ENCODE measurements around the gene MXD1. TPM values are rescaled to one million over a fixed set of nuclear protein-coding genes. Genes with fewer than 3 reads are reported as not detected.

MXD1 gene
- total RNA-seq, 4 donors from 2014 or later, result 7.2 to 16.6 (median 8.8) TPM

DNA sequence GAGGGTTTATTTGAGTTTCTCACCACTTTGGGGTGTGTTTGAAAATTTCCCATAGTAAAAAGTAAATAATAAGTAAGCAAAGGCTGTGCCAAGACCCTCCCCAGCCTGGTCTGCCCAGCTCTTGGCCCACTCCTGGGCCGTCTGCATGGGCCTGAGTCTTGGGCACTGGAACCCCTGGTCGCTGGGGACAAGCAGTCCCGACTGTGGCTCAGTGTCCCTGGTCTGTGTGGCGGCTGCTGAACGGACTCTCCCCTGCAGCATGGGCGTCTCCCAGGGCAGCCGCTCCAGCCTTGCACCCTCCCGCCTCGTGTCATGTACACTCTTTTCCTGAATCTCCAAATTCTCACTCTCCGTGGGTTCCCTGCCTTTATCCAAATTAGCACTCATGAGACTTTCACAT, 53.7 kb downstream of the MXD1 start:
- TF ChIP-seq, protein P1, sequence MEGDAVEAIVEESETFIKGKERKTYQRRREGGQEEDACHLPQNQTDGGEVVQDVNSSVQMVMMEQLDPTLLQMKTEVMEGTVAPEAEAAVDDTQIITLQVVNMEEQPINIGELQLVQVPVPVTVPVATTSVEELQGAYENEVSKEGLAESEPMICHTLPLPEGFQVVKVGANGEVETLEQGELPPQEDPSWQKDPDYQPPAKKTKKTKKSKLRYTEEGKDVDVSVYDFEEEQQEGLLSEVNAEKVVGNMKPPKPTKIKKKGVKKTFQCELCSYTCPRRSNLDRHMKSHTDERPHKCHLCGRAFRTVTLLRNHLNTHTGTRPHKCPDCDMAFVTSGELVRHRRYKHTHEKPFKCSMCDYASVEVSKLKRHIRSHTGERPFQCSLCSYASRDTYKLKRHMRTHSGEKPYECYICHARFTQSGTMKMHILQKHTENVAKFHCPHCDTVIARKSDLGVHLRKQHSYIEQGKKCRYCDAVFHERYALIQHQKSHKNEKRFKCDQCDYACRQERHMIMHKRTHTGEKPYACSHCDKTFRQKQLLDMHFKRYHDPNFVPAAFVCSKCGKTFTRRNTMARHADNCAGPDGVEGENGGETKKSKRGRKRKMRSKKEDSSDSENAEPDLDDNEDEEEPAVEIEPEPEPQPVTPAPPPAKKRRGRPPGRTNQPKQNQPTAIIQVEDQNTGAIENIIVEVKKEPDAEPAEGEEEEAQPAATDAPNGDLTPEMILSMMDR (IDR thresholded peaks at IDR 0.05; ENCODE audit: low read depth), result no peak

DNA sequence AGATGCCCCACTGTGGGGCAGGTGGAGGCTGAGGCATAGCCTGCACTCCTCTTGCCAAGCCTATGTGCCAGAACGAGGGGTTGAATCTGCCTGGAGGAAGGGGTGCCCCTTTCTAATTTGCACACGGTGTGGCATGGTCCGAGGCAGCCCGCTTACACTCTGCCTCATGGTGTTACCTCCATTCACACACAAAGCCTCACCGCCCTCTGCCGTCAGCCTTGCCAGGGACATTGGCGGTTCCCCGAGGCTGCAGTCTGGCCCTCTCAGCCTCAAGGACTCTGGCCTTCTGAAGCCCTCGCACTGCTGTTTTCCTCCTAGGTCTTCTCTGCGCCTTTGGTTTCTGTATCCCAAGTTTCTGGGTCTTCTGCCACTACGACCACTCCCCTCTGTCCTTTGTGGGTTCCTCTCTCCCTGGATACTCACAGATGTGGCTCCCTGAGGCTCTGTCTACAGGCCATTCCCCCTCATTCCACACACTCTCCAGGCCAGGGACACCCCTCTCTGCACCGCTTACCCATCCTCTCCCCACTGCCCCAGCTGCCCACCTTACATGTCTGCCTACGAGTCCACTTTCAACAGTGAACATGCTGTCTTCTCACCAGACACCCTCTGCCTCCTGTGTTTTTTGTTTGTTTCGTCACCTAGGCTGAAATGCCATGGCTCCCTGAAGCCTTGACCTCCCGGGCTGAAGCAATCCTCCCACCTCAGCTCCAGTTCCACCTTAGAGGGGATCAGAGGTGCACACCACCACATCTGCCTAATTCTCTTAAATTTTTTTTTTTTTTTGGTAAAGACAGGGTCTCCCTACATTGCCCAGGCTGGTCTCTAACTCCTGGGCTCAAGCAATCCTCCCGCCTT, 54.4 kb downstream of the MXD1 start:
- TF ChIP-seq, protein P1 (IDR thresholded peaks at IDR 0.05; ENCODE audit: low read depth), result no peak

DNA sequence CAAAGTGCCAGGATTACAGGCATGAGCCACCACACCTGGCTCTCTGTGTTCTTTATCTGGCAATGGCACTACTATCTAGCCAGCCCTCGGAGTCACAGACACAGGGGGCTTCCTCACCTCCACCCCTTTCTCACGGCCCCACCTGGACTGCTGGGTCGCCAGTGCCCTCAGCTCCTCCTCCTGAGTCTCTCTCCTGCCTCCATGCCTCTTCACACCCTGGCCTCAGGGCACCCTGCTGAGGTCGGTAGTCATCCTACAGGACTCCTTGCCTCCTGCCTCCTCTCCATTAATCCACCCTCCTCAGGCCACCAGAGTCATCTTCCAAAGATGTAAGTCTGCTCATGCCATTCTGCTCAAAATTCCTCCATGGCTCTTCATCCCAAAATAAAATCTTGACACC, 55.1 kb downstream of the MXD1 start:
- TF ChIP-seq, protein P1 (IDR thresholded peaks at IDR 0.05; ENCODE audit: low read depth), result no peak

DNA sequence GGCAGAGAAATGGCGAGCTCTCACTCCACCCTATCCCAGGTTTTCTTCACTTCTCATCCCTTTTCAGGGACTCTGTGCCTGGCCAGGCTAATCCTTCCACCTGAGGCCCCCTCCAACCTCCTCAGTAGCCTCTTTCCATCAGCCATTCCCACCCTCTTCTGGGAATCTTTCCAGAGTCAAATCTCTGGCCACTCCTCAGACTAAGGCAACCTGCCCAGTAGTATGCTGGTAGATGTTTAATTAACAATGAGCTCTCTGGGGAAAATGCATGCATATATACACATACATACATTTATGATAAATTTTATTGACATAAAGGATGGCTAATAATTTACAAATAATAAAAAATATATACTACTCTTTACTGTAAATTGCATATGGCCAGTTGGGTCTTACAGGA, 57.9 kb downstream of the MXD1 start:
- TF ChIP-seq, protein P1 (IDR thresholded peaks at IDR 0.05; ENCODE audit: low read depth), result no peak

DNA sequence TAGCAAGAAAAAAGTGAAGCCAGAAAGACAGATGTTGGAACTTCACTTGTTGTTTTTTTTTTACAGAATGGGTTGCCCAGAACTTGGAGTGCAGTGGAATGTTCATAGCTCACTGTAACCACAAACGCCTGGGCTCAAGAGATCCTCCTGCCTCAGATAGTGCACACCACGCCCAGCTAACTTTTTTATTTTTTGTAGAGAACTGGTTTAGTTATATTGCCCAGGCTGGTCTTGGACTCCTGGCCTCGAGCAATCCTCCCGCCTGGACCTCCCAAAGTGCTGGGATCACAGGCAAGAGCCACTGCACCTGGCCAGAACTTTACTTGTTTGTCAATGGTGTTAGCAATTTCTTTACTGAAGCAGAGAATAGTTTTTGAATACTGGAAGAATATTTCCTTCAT, 58.4 kb downstream of the MXD1 start:
- TF ChIP-seq, protein P1 (IDR thresholded peaks at IDR 0.05; ENCODE audit: low read depth), result no peak

DNA sequence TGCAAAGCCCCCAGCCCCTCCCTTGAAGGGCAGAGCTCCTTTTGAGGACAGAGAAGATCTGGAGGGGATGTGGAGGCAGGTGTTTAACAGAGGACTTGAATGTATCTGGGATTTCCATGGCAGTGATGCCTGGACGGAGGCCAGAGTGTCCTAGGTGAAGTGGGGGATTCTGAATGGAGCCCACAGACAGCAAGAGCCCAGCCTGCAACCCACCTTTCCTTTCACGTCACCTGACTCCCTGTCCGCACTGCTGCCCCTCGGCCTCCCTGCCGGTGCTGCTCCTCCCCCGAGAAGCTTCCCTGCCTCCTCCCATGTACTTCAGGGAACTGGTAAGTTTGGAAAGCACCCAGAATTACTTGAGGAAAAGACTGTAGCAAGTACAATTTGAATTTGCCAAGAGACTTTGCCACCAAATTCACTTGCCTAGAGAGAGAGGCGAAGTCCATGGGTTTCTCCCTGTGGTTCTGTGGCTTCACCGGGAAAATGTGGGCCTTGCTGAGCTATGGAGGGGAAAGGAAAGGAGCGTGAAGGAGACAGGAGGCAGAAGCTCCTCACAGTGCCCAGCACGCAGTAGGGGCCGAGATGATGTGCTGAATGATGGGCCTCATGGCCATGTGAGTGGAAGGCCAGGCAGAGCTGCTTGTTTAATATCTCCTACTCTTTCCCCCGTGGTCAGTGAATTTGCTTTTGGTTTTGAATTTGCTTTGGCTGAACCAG, 60.4 kb downstream of the MXD1 start:
- TF ChIP-seq, protein P1 (IDR thresholded peaks at IDR 0.05; ENCODE audit: low read depth), result no peak

DNA sequence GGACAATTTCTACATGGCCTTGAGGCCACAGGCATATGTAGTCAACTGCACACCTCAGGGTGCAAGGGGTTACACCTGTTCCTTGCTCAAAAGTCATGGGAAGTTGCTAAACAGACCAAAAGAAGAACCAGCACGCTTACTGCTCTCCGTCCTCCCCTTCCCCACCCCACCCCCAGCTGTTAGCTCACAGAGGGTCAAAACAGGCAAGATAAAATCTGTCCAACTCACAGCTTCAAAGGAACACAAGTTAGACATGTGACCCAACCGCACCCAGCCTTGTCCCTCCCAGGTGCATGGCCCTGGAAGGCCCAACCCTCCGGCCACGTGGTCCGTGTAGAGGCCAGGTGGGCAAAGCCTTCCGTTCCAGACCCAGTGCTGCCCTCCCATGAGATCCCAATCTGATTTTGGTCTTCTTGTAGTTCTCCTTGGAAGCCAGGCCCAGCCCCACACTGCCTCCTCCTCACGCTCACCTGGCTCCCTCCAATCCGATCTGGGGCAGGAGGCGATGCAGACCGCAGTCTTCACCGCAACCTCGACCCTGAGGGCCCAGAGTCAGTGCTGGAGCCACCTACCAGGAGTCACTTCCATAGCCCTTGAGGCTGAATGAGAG, 61.0 kb downstream of the MXD1 start:
- TF ChIP-seq, protein P1 (IDR thresholded peaks at IDR 0.05; ENCODE audit: low read depth), result no peak

All from subcutaneous adipose tissue (tissue), 4 donors.